ENCODE data around the gene ENTPD8.

DNA sequence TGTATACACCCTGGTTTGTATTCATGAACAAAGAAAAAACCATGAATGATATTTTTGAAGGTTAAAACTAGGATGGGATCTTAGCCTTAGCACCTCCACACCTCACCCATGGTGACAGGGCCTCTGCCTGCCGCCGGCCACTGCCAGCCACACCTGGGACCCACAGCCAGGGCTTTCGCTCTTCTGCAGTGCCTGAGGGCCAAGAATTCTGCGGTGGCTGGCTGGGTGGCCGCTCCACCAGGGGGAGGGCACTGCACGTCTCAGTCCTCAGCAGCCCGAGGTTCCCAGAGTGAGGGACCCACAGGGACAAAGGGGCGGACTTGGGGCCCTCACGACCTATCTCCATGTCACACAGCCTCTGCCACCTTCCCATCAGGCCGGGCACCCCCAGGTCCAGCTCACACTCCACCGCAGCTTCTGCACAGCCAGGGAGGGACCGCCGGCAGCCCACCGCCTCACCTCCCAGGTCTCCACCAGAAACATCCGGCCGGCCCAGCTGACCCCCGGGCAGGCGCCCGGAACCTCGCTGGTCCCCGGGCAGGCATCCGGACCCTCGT, 25.1 kb downstream of the ENTPD8 start:
- TF ChIP-seq SUZ12 (IDR thresholded peaks at IDR 0.05; ENCODE audit: extremely low read depth, insufficient read depth, insufficient read length): no peak
- no peak for TF ChIP-seq YY1 (IDR thresholded peaks at IDR 0.05; ENCODE audit: insufficient read depth, insufficient read length)
- TF ChIP-seq ZNF274 (IDR thresholded peaks at IDR 0.05; ENCODE audit: low read depth, low read length): no peak
